Measurements from ENCODE around the gene MACROD1.

The MACROD1 gene

GRCh38 chr11:64150051-64150450 lies 15.9 kb downstream of the MACROD1 start:
- no peak for DNase-seq (ENCODE audit: extremely low read depth, low read depth)
- TF ChIP-seq CTCF (IDR thresholded peaks at IDR 0.05; ENCODE audit: low read depth, low read length), result no peak

GRCh38 chr11:64148917-64149617 lies 16.8 kb downstream of the MACROD1 start:
- TF ChIP-seq CTCF (IDR thresholded peaks at IDR 0.05; ENCODE audit: low read depth, low read length), result no peak
- DNase-seq (ENCODE audit: extremely low read depth, low read depth), result no peak

- DNase-seq (ENCODE audit: extremely low read depth, low read depth), result peak; percentile 24
- TF ChIP-seq CTCF (IDR thresholded peaks at IDR 0.05; ENCODE audit: low read depth, low read length), result peak; percentile 97
Observed at GRCh38 chr11:64148226-64148916, 17.5 kb downstream of the MACROD1 start.

- peak; percentile 66 for TF ChIP-seq CTCF (IDR thresholded peaks at IDR 0.05; ENCODE audit: low read depth, low read length)
- DNase-seq (ENCODE audit: extremely low read depth, low read depth), result no peak
Observed at GRCh38 chr11:64146036-64146955, 19.6 kb downstream of the MACROD1 start.

GRCh38 chr11:64144587-64145472 lies 21.1 kb downstream of the MACROD1 start:
- TF ChIP-seq CTCF (IDR thresholded peaks at IDR 0.05; ENCODE audit: low read depth, low read length), result no peak

GRCh38 chr11:64141081-64141783 lies 24.7 kb downstream of the MACROD1 start:
- DNase-seq (ENCODE audit: extremely low read depth, low read depth), result no peak
- no peak for TF ChIP-seq CTCF (IDR thresholded peaks at IDR 0.05; ENCODE audit: low read depth, low read length)

More at GRCh38 chr11:64144587-64145472, 21.1 kb downstream of the MACROD1 start:
- DNase-seq (ENCODE audit: extremely low read depth, low read depth), result no peak
